HG03097 (cell line): ENCODE data around the gene FAM43B.

Experiments
- ATAC-seq: cut with Tn5 transposase; IDR thresholded peaks from one replicate; pipeline ENCODE4 v1.9.1; 2021; ENCODE audit not compliant: unreplicated experiment, low FRiP score

FAM43B gene

GRCh38 chr1:20546637-20547036, 5.7 kb upstream of the FAM43B start:
- ATAC-seq: no peak

GRCh38 chr1:20551161-20551560, 1.2 kb upstream of the FAM43B start:
- ATAC-seq: no peak

GRCh38 chr1:20552728-20553445, 514 bp downstream of the FAM43B start:
- no peak for ATAC-seq

- ATAC-seq: no peak
Measured at GRCh38 chr1:20555025-20555757, 2.8 kb downstream of the FAM43B start.

GRCh38 chr1:20555758-20556120, 3.4 kb downstream of the FAM43B start:
- no peak for ATAC-seq

GRCh38 chr1:20558191-20558590, 5.8 kb downstream of the FAM43B start:
- no peak for ATAC-seq

GRCh38 chr1:20560966-20561365, 8.6 kb downstream of the FAM43B start:
- no peak for ATAC-seq

- no peak for ATAC-seq
Measured at GRCh38 chr1:20565234-20565633, 12.9 kb downstream of the FAM43B start.

- ATAC-seq: no peak
Measured at GRCh38 chr1:20569523-20570098, 17.2 kb downstream of the FAM43B start.

- ATAC-seq: no peak
Measured at GRCh38 chr1:20571427-20571826, 19.1 kb downstream of the FAM43B start.

- ATAC-seq: no peak
Measured at GRCh38 chr1:20573987-20574386, 21.6 kb downstream of the FAM43B start.

GRCh38 chr1:20574686-20575540, 22.5 kb downstream of the FAM43B start:
- no peak for ATAC-seq

GRCh38 chr1:20575541-20576336, 23.4 kb downstream of the FAM43B start:
- ATAC-seq: no peak

GRCh38 chr1:20578062-20578461, 25.7 kb downstream of the FAM43B start:
- no peak for ATAC-seq

GRCh38 chr1:20578721-20579395, 26.5 kb downstream of the FAM43B start:
- ATAC-seq: no peak

GRCh38 chr1:20584890-20585289, 32.5 kb downstream of the FAM43B start:
- ATAC-seq: no peak

- no peak for ATAC-seq
Measured at GRCh38 chr1:20586953-20587660, 34.7 kb downstream of the FAM43B start.

- no peak for ATAC-seq
Measured at GRCh38 chr1:20587661-20588053, 35.3 kb downstream of the FAM43B start.

- ATAC-seq: no peak
Measured at GRCh38 chr1:20588634-20589225, 36.4 kb downstream of the FAM43B start, which contains the start of gene CDA. Gene CDA, plus strand, starts transcription at chr1:20589097. Its CDS starts 33 bp downstream, at chr1:20589130.
